Esophagus squamous epithelium (tissue), 5 donors: Measurements from ENCODE around the gene HOXD9. TPM values are rescaled to one million over a fixed set of nuclear protein-coding genes. Genes with fewer than 3 reads are reported as not detected.

Source experiments
- DNase-seq: peaks from one replicate; lab custom pipeline; 2025; lab: John Stamatoyannopoulos, UW
- H3K27ac ChIP-seq, 4 donors: fragments of 200-600 bp; sonication (generic); one replicate each; pipeline ENCODE4 v1.5.1; 2016 to 2019; ENCODE audit warnings: mild to moderate bottlenecking in 1 of 4
- H3K27me3 ChIP-seq, 4 donors: fragments of 200-600 bp; sonication (generic); 1 replicate in 3 of 4; 2 replicates in 1 of 4; pipeline versions ENCODE4 v1.5.1 to v1.6.0; 2017 to 2021; ENCODE audit warnings: antibody characterized with exemption in 1 of 4
- H3K36me3 ChIP-seq, 3 donors: fragments of 200-600 bp; sonication (generic); one replicate each; pipeline ENCODE4 v1.5.1; 2016 to 2019
- H3K4me1 ChIP-seq, 3 donors: fragments of 200-600 bp; sonication (generic); one replicate each; pipeline ENCODE4 v1.5.1; 2017 to 2019
- H3K4me3 ChIP-seq, 4 donors: fragments of 200-600 bp; sonication (generic); 1 replicate in 3 of 4; 2 replicates in 1 of 4; pipeline ENCODE4 v1.5.1; 2016 to 2019; ENCODE audit warnings: mild to moderate bottlenecking in 2 of 4, moderate library complexity in 1 of 4
- H3K9me3 ChIP-seq, 3 donors: fragments of 200-600 bp; sonication (generic); one replicate each; pipeline ENCODE4 v1.5.1; 2016 to 2019
- CTCF ChIP-seq, 6 experiments: fragments of 450-650 bp in 4 of 6; fragments of 200-600 bp in 2 of 6; sonication (generic) in 2 of 6; IDR thresholded peaks; one replicate each; pipeline ENCODE4 v1.5.1; 2016 to 2019; ENCODE audit warnings: antibody characterized with exemption in 6 of 6, mild to moderate bottlenecking in 4 of 6, moderate library complexity in 4 of 6
- POLR2A ChIP-seq, 4 donors: fragments of 450-650 bp; IDR thresholded peaks; one replicate each; pipeline ENCODE4 v1.6.1; 2017; ENCODE audit warnings: antibody characterized with exemption in 4 of 4, mild to moderate bottlenecking in 4 of 4, moderate library complexity in 3 of 4
- WGBS, 2 donors: methylation state at CpG; one replicate each; pipeline ENCODE4 v1.1.5; 2018; 5-methylcytosine and 5-hydroxymethylcytosine counted together
- intact Hi-C: fragments of 100-400 bp; cut with DNase I; formaldehyde crosslinking; loops from one replicate; pipeline ENCODE4 v1.15.0; 2022
- total RNA-seq, 4 donors: library from RNA; depleted of rRNA; stranded (reverse); fragments of >200 nt; gene quantifications; one replicate each; pipeline ENCODE4 v1.1.0, GENCODE V29; 2016
- donor health status: DM: yes; HTN: yes; CAD: no.

HOXD9 gene
- total RNA-seq, 4 donors from 2014 or later, result 0.61 to 3.4 TPM; not detected in 2

DNA sequence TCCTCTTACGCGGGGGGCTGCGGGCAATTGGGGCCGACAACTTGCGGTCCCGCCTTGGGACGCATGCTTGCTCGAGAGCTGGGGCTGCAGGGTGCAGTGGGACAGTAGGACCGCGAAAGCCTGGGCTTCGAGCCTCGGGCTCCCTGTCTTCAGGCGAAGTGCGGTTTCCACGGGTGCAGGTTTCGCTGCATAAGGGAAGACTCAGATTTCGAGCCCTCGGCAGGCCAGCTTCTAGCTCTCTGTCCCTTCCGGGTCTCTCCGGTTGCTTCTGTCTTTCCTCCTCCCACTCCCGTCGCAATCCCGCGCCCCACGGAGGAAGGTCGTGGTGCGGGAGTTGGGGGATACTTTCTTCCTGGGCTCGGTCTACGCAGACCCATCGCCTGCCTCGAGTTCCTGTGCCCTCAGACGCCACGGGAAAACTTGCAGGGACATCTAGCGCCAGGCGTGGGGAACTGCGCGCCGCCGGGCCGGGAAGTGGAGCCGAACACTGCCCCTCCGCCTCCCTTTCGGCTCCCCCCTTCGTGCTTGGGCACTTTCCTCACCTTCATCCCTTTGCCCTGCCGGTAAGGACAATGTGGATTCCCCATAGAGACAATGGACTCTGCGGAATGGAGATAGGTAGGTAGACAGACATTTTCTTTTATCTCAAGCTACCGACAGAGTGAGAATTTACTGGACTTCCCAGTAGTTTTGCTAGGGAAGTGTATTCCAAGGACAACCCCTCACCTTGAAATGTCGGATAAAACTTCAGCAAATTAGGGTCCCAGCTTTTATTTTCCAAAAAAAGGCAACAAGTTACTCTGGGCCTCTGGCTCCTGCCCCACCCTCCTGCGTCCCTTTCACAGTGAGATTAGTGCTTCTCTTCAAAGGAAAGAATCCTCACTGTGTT lies 34.2 kb upstream of the HOXD9 start:
- peaks cover 17 to 54% (median 18%) of the 10 kb centered on the region in 3 donors for H3K4me1 ChIP-seq
- no peaks in the 10 kb centered on the region for H3K9me3 ChIP-seq

DNA sequence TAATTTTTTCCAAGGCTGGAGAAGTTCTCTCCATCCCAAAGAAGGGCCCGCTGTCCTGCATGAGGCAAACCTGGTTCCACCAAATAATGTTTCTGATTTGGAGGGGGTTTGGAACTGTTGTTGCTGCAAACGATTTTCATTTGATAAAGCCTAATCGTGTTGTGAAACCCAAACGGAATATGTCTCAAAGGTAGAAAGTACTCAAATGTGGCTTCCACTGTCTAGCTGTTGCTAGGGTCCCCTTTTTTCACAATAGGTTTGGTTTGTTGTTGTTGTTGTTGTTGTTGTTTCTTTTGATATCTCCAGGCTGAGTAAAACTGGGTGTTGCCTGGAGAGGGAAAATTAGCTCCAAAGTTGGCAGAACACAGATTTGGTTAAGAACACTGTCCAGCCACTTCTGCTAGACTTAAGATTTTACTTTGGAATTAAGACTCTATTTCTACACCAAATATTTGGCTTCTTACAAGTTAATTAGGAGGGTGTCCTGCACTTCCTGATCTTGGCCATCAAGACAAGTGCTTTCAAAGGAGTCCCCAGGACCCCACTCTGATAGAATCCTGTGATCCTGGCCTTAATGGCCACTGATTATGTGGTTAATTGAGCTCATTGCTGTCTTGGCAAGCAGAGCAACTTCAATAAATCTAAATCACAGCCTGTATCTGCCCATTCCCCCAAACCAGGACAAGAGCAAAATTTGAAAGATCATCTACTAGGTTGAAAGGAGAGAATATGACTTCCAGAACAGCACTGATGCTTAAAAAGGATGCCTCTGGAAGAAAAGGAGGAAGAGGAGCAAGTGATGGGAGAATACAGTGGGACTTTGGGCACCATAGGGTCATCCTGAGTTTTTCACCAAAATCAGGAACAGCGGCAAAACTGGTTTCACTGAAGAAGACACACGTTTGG lies 33.3 kb upstream of the HOXD9 start:
- Histone ChIP-seq H3K4me1 (peaks cover 20 to 56% (median 21%) of the 10 kb centered on the region in 3 donors), H3K36me3 (no peaks in the 10 kb centered on the region), H3K4me3 (no peak overlapping the region), H3K27ac (no peak overlapping the region), H3K27me3 (peaks cover 41 to 100% (median 81%) of the 10 kb centered on the region in 4 donors), H3K9me3 (no peaks in the 10 kb centered on the region)
- 7 to 10% methylated on average over 6 of the region's 6 CpGs for WGBS, 2 donors
- no peak for DNase-seq
- TF ChIP-seq POLR2A (IDR thresholded peaks at IDR 0.05) (no peak), CTCF (IDR thresholded peaks at IDR 0.05) (no peak)
- intact Hi-C loops, result loop anchor here (10.0 kb wide), 1 partner anchor 724 kb away; no protein-coding TSS in a partner anchor

More for the DNA sequence above, 34.2 kb upstream of the HOXD9 start:
- Histone ChIP-seq H3K27me3 (peaks cover 41 to 100% (median 81%) of the 10 kb centered on the region in 4 donors), H3K36me3 (no peaks in the 10 kb centered on the region), H3K27ac (no peak overlapping the region), H3K4me3 (peak overlapping the region in 3 of 4 donors; percentile 13 to 56 (median 25))
- WGBS, 2 donors, result 8 to 12% methylated on average over 6 to 33 of the region's 49 CpGs
- no peak for DNase-seq
- intact Hi-C loops, result loop anchor here (10.0 kb wide), 1 partner anchor 723 kb away; no protein-coding TSS in a partner anchor
- TF ChIP-seq POLR2A (IDR thresholded peaks at IDR 0.05), result no peak
- peak; percentile 28 to 71 (median 46) for TF ChIP-seq CTCF (IDR thresholded peaks at IDR 0.05)

DNA sequence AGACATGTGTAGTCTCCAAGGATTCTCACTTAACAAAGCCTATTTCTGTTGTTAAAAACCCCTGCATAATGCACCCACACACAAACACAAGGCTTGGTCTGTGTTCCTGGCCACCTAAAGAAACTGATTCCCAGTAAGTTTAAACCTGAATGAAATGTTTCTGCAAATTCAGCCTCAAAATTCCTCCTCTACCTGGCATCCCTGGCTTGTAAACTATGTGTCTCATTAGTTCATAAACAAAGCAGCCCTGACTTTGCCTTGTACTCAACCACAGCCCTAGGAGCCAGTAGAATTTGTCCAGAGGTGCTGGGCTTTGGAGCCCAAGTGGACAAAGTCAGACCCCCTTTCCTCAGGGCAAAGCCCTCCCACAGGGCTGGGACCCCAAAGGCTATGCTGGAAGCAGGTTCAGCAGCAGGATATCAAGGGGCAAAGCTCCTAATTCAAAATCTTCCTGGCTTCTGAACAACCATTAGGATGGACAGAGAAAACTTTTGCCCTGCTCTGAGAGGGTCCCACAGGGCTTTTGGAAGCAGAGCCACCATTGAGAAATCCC lies 32.6 kb upstream of the HOXD9 start:
- Histone ChIP-seq H3K36me3 (no peaks in the 10 kb centered on the region), H3K27ac (no peak overlapping the region), H3K4me1 (peaks cover 20 to 50% (median 21%) of the 10 kb centered on the region in 3 donors), H3K27me3 (peaks cover 46 to 100% (median 83%) of the 10 kb centered on the region in 4 donors), H3K4me3 (no peak overlapping the region), H3K9me3 (no peaks in the 10 kb centered on the region)
- no peak for DNase-seq
- TF ChIP-seq POLR2A (IDR thresholded peaks at IDR 0.05) (no peak), CTCF (IDR thresholded peaks at IDR 0.05) (no peak)
- intact Hi-C loops, result loop anchor here (10.0 kb wide), 2 partner anchors 405 to 725 kb away; no protein-coding TSS in a partner anchor

GRCh38 chr2:176090862-176091261 lies 31.7 kb upstream of the HOXD9 start:
- Histone ChIP-seq H3K4me3 (no peak overlapping the region), H3K4me1 (peaks cover 20 to 40% (median 21%) of the 10 kb centered on the region in 3 donors), H3K36me3 (no peaks in the 10 kb centered on the region), H3K9me3 (no peaks in the 10 kb centered on the region), H3K27me3 (peaks cover 41 to 100% (median 83%) of the 10 kb centered on the region in 4 donors), H3K27ac (no peak overlapping the region)
- intact Hi-C loops, result loop anchor here (10.0 kb wide), 1 partner anchor 406 kb away; no protein-coding TSS in a partner anchor
- TF ChIP-seq POLR2A (IDR thresholded peaks at IDR 0.05), result no peak
- TF ChIP-seq CTCF (IDR thresholded peaks at IDR 0.05), result no peak
- 25 to 29% methylated on average over 4 to 5 of the region's 5 CpGs for WGBS, 2 donors
- no peak for DNase-seq
